Muscle layer of duodenum (tissue), 2 donors: ENCODE measurements around the gene HDAC7.

ENCODE experiments used
- H3K27ac ChIP-seq: one replicate; pipeline ENCODE4 v1.7.0; 2013; ENCODE audit warnings: mild to moderate bottlenecking, low read length
- H3K27me3 ChIP-seq: one replicate; pipeline ENCODE4 v1.7.0; 2013; ENCODE audit warnings: low read depth, mild to moderate bottlenecking, control low read depth, low read length
- H3K36me3 ChIP-seq, 2 donors: one replicate each; pipeline ENCODE4 v1.7.0; 2013; ENCODE audit warnings: low read length in 2 of 2, control low read depth in 1 of 2, mild to moderate bottlenecking in 1 of 2; ENCODE audit not compliant: insufficient read depth in 2 of 2, control insufficient read depth in 1 of 2
- H3K4me1 ChIP-seq, 2 donors: one replicate each; pipeline ENCODE4 v1.7.0; 2013; ENCODE audit warnings: low read length in 2 of 2, mild to moderate bottlenecking in 2 of 2, control low read depth in 1 of 2, moderate library complexity in 1 of 2; ENCODE audit not compliant: insufficient read depth in 2 of 2, control insufficient read depth in 1 of 2
- H3K4me3 ChIP-seq, 2 donors: one replicate each; pipeline ENCODE4 v1.7.0; 2013; ENCODE audit warnings: low read length in 2 of 2, low read depth in 1 of 2, mild to moderate bottlenecking in 1 of 2
- H3K9me3 ChIP-seq, 2 donors: one replicate each; pipeline ENCODE4 v1.7.0; 2013; ENCODE audit warnings: low read length in 2 of 2, control low read depth in 1 of 2, mild to moderate bottlenecking in 1 of 2; ENCODE audit not compliant: control insufficient read depth in 1 of 2
- donor health status: healthy.

HDAC7 gene

DNA sequence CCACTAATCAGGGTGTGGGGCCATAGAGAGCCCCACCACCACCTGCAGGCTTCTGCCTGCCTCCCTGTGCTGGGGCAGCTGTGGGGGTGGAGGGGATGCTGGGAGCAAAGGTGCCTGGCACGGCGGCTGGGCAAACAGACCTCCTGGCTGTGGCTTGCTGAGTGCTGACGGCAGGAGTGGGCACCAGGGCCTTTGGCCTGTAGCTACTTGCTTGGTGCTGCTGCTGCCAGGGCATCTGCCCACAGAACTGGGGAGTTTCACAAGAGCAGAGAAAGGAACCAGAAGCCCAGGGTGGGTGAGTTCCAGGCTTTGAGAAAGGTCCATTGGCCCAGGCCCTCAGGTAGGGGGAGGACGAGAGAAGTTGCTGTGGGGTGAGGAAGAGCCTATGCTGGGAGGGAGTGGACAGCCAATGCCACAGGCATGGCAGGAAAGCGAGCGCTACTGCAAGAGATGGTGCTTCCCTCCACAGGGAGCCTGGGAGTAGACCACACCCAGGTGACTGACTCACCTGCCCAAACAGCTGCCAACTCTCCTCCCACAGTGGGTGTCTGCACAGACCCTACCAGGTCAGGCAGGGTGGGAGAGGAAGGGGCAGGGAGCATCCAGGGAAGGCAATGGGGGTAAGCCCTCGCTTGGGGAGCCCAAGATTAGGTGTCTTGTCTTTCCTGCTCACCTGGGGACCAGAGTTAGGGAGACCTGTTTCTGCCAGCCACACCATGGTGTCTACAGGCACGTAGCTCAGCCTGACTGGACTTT, 39.0 kb upstream of the HDAC7 start:
- H3K27me3 ChIP-seq = no peaks in the 10 kb centered on the region
- H3K9me3 ChIP-seq = no peaks in the 10 kb centered on the region
- H3K4me1 ChIP-seq = no peaks in the 10 kb centered on the region
- H3K27ac ChIP-seq = no peak overlapping the region
- H3K36me3 ChIP-seq = peaks cover 0 to 21% of the 10 kb centered on the region in 2 donors
- H3K4me3 ChIP-seq = no peak overlapping the region

DNA sequence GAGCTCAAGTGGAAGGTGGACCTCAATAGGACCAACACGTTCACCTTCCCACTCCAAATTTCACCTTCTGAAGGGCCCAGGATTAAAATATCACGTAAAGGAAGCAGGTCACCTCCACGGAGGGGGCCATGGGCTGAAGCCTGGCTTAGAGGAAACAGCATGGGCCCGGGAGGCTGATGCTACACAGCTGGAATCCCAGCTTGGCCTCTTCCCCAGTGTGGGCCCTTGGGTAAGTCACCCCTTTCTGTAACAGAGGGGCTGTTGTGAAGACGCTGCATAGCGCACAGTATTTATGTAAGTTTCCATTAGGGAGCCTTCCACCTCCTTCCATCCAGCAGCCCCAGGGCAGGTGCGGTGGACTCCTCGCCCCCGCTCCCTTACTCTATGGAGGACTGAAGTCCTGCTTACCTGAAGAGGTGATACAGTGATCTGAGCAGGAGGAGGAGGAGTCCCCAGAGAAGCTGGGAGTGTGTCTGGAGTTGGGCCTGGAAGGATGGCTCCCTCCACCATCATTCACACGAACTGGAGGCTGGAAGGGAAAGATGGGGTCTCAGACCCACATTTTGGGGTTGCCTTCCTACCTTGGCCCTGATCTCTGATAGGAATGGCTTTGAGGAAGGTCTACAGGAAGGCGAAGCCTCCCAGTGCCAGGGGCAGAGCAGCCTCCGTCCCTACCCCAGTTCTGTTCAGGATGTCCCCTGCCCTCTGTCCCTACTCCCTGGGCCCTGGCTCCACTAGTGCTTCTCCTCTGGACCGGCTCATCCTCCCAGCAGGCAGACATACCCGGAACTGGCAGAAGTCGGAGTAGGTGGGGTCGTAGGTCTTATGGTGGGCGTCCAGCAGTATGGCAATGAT, 37.2 kb upstream of the HDAC7 start:
- Histone ChIP-seq H3K4me1 (no peaks in the 10 kb centered on the region), H3K27ac (no peak overlapping the region), H3K4me3 (no peak overlapping the region), H3K36me3 (peaks cover 0 to 21% of the 10 kb centered on the region in 2 donors), H3K27me3 (no peaks in the 10 kb centered on the region), H3K9me3 (no peaks in the 10 kb centered on the region)

DNA sequence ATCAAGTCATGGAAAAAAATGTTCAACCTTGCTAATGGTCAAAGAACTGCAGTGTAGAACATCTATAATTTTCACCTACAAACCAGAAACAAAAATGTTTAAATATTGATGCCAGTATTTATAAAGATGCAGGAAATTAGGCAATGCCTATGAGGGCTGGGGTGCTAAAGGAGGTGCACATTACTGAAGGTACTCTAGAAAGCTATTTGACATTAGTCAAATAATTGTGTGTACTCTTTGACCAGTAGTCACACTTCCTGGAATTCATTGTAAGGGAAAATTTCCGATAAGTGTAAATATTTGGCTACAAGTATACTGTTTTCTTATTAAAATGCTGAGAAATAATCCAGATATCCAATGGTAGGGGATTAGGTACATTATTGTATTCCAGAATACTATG, 36.4 kb upstream of the HDAC7 start:
- Histone ChIP-seq H3K4me1 (no peaks in the 10 kb centered on the region), H3K27me3 (no peaks in the 10 kb centered on the region), H3K4me3 (no peak overlapping the region), H3K9me3 (no peaks in the 10 kb centered on the region), H3K27ac (no peak overlapping the region), H3K36me3 (peaks cover 0 to 16% of the 10 kb centered on the region in 2 donors)

DNA sequence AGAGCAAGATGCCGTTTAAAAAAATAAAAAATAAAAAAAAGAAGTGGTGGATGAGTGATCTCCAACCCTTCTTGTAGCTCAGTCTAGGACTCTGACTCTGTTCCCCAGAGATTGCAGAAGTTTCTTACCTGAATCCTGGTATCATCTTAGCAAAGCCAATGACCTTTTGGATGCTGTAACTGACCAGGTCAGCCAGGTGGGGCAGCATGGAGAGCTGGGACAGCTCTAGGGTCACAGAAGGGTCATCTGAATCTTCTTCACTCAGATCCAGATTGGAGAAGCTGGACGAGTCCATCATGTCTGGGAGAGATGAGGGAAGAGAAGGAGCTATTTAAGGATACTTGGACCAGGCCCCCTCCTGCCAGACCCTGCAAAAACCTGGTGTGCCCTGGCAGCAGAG, 35.8 kb upstream of the HDAC7 start:
- H3K9me3 ChIP-seq = no peaks in the 10 kb centered on the region
- H3K4me1 ChIP-seq = no peaks in the 10 kb centered on the region
- H3K27me3 ChIP-seq = no peaks in the 10 kb centered on the region
- H3K36me3 ChIP-seq = peaks cover 0 to 12% of the 10 kb centered on the region in 2 donors
- no peak overlapping the region for H3K27ac ChIP-seq
- no peak overlapping the region for H3K4me3 ChIP-seq

DNA sequence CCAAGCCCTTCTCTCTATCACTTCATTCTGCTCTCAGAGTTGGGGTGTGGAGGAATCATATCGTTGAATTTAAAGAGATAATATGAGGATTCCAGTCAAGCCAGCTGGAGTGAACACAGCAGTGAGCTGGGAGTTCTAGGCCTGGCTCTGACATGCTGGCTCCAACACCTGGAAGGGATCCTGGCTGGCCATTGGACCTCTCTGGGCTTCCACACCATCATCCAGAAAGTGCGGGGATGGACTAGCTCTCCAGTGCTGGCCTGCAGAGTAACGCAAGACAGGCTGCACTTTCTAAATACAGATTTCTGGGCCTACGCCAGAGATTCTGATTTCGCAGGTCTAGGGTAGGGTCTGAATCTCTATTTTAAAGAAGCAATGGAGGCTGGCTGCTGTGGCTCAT, 34.8 kb upstream of the HDAC7 start:
- Histone ChIP-seq H3K36me3 (peaks cover 0 to 12% of the 10 kb centered on the region in 2 donors), H3K4me1 (no peaks in the 10 kb centered on the region), H3K27me3 (no peaks in the 10 kb centered on the region), H3K9me3 (no peaks in the 10 kb centered on the region), H3K27ac (no peak overlapping the region), H3K4me3 (no peak overlapping the region)

DNA sequence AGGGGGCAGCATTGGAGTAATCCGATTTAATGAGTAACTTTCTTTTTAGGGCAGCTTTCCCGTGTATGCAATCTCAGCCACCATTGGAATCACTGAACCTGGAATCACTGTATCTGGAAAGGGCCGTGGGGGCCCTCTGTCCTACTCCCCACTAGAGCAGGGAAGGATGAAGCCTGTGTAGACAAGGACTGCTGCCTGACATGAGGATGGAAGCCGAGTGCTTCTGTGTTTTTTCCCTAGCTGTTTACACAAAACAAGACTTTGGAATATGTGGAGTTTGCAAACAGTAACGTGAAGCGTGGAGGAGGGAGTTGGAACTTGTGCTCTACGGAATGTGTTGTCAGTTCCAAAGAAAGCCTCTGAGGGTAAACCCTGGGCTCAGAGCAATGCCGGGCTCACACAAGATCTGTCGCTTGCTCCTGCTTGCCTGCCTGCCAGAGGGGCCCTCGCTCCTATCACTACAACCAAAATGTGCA, 32.4 kb upstream of the HDAC7 start:
- H3K27ac ChIP-seq = no peak overlapping the region
- H3K36me3 ChIP-seq = peaks cover 0 to 12% of the 10 kb centered on the region in 2 donors
- no peaks in the 10 kb centered on the region for H3K27me3 ChIP-seq
- H3K4me3 ChIP-seq = no peak overlapping the region
- no peaks in the 10 kb centered on the region for H3K4me1 ChIP-seq
- H3K9me3 ChIP-seq = no peaks in the 10 kb centered on the region

DNA sequence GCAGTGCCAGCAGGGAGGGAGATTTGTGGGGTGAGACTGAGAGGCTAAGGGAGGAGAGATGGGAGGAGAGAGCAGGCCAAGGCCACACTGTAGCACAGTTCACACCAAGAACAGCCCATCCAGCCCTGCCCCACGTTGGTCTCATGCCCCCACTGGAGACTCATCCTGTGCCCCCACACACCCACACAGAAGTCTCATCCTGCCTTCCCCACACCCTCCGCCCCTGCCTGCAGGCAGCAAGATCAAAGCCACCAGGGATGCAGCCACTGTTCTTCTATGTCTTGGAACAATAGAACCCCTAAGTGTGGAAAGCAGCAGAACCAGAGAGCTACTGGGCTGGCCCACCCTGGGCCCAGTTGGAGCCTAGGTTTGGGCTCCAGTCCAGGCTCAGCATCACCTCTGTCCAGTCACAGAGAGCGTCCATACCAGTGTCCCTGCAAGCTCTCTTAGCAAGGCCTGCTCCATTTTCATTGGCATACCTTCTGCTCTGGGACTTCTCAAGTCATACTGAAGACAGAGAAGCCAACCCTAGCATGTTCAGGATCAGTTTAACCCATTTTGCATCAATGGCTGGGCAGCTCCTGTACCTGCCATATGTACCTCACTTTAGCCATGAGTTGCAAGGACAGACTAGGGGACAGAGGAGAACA, 31.7 kb upstream of the HDAC7 start:
- Histone ChIP-seq H3K4me1 (no peaks in the 10 kb centered on the region), H3K4me3 (no peak overlapping the region), H3K27ac (no peak overlapping the region), H3K36me3 (peaks cover 0 to 12% of the 10 kb centered on the region in 2 donors), H3K27me3 (no peaks in the 10 kb centered on the region), H3K9me3 (no peaks in the 10 kb centered on the region)

DNA sequence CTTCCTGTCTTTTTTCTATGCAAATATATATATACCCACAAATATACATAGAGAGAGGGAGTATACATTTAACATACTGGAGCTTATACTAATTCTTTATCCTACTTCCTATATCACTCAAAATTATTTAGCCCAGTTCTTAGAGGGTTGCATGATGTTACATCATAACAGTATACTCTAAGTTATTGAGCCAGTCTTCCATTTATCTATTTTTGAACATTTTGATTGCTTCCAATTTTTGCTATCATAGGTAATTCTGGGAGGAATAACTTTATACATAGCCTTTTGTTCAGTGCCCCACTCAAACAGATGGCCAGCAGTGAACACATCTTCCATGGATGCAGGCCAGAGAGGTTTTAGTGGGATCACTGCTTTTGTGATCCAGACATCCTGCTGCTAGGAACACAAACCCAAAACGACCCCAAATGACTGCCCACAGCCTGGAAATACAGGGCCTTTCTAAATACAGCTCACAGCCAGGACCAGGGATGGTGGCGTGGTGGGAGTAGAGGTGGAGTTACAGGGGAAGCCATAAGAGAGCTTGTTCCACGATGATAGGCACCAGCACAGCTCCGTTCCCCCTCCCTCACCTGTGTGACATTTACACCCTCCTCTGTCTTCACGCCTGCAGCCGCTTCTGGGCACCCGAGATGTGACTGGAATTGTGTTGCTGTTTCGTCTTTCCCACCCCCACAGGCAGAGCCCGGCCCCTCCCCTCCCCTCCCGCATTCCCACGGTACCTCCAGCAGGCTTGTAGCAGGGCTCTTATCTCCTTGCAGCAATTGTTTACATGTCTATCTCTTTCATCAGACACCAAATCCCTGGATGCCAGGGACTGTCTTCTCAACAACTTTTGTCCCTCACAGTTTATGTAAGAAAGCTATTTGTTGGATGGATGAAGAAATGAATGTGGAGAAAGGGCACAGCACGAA, 30.7 kb upstream of the HDAC7 start:
- Histone ChIP-seq H3K27ac (no peak overlapping the region), H3K4me1 (no peaks in the 10 kb centered on the region), H3K4me3 (no peak overlapping the region), H3K9me3 (no peaks in the 10 kb centered on the region), H3K27me3 (no peaks in the 10 kb centered on the region), H3K36me3 (peaks cover 0 to 8% of the 10 kb centered on the region in 2 donors)

DNA sequence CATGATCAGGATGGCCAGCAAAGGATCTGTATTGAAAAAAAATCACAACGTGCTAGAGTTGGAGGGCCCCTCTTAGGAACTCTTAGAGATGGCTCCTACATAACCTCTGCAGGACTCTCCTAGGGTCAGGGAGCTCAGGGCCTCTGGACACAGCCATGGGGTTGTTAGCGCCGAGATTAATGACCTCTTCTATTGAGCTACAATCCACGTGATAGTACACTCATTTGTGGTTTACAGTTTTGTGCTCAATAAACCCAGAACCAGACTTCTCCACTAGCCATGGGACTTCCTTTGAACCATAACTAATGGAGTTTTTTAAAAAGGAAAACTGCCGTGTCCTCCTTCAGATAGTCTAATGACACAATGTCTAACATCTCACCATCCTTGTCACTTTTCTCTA, 29.6 kb upstream of the HDAC7 start:
- H3K4me3 ChIP-seq = no peak overlapping the region
- no peaks in the 10 kb centered on the region for H3K27me3 ChIP-seq
- H3K36me3 ChIP-seq = peaks cover 0 to 5% of the 10 kb centered on the region in 2 donors
- H3K9me3 ChIP-seq = no peaks in the 10 kb centered on the region
- H3K27ac ChIP-seq = no peak overlapping the region
- no peaks in the 10 kb centered on the region for H3K4me1 ChIP-seq

DNA sequence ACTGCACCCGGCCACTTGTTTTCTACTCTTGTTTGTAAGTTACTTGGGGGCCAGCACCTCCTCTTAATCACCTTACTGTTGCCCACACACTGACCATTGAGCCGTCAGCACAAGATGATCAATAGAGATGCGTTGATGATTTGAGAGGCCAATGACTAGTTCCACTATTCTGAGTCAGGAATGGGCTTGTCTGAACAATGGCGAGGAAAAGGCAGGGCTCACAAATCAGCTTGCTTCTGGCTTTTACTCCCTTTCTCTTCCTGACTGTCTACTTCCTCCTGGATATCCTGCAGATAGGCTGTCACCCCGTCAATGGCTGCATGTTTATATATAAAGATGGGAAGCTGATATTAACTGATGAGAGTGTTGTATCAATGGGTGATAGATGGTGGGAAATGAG, 29.1 kb upstream of the HDAC7 start:
- no peaks in the 10 kb centered on the region for H3K9me3 ChIP-seq
- peaks cover 0 to 5% of the 10 kb centered on the region in 2 donors for H3K36me3 ChIP-seq
- H3K27me3 ChIP-seq = no peaks in the 10 kb centered on the region
- H3K4me1 ChIP-seq = no peaks in the 10 kb centered on the region
- no peak overlapping the region for H3K4me3 ChIP-seq
- no peak overlapping the region for H3K27ac ChIP-seq
